ENCODE measurements around the gene PISD.

Gene PISD

GRCh38 chr22:31584804-31585160 is 77.2 kb downstream of the PISD start:
- H3K4me3 ChIP-seq (ENCODE audit: low read depth, low read length, poor library complexity, severe bottlenecking): no peak overlapping the region
- H3K4me2 ChIP-seq (ENCODE audit: low read length): no peak overlapping the region
- TF ChIP-seq, protein P1, sequence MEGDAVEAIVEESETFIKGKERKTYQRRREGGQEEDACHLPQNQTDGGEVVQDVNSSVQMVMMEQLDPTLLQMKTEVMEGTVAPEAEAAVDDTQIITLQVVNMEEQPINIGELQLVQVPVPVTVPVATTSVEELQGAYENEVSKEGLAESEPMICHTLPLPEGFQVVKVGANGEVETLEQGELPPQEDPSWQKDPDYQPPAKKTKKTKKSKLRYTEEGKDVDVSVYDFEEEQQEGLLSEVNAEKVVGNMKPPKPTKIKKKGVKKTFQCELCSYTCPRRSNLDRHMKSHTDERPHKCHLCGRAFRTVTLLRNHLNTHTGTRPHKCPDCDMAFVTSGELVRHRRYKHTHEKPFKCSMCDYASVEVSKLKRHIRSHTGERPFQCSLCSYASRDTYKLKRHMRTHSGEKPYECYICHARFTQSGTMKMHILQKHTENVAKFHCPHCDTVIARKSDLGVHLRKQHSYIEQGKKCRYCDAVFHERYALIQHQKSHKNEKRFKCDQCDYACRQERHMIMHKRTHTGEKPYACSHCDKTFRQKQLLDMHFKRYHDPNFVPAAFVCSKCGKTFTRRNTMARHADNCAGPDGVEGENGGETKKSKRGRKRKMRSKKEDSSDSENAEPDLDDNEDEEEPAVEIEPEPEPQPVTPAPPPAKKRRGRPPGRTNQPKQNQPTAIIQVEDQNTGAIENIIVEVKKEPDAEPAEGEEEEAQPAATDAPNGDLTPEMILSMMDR (IDR thresholded peaks at IDR 0.05; ENCODE audit: low read length): no peak
- no peak for TF ChIP-seq EZH2 (IDR thresholded peaks at IDR 0.05; ENCODE audit: borderline replicate concordance, low read length)
- no peak overlapping the region for H2AFZ ChIP-seq (ENCODE audit: low read length)
- no peaks in the 10 kb centered on the region for H3K9me3 ChIP-seq (ENCODE audit: low read length)
- no peak overlapping the region for H3K27ac ChIP-seq (ENCODE audit: low read depth, low read length, poor library complexity, severe bottlenecking)
- no peaks in the 10 kb centered on the region for H4K20me1 ChIP-seq (ENCODE audit: insufficient read depth, low read length)
- H3K27me3 ChIP-seq (ENCODE audit: insufficient read depth, low read length): no peaks in the 10 kb centered on the region
- H3K79me2 ChIP-seq (ENCODE audit: insufficient read depth, low read length): no peaks in the 10 kb centered on the region
- H3K36me3 ChIP-seq (ENCODE audit: insufficient read depth, low read length): peaks cover 85% of the 10 kb centered on the region
- no peaks in the 10 kb centered on the region for H3K4me1 ChIP-seq (ENCODE audit: insufficient read depth, low read length, severe bottlenecking)
- H3K9me2 ChIP-seq (ENCODE audit: low read depth, low read length): no peaks in the 10 kb centered on the region
- H3K9ac ChIP-seq (ENCODE audit: low read length): no peak overlapping the region
- no peaks in the 10 kb centered on the region for H3F3A ChIP-seq (ENCODE audit: insufficient read depth, low read length)

GRCh38 chr22:31583861-31584485 is 78.0 kb downstream of the PISD start:
- Histone ChIP-seq H3K36me3 (ENCODE audit: insufficient read depth, low read length) (peaks cover 82% of the 10 kb centered on the region), H3K9me2 (ENCODE audit: low read depth, low read length) (no peaks in the 10 kb centered on the region), H3K4me2 (ENCODE audit: low read length) (no peak overlapping the region), H3K27ac (ENCODE audit: low read depth, low read length, poor library complexity, severe bottlenecking) (no peak overlapping the region), H3K79me2 (ENCODE audit: insufficient read depth, low read length) (no peaks in the 10 kb centered on the region), H3K4me3 (ENCODE audit: low read depth, low read length, poor library complexity, severe bottlenecking) (no peak overlapping the region), H3K9ac (ENCODE audit: low read length) (no peak overlapping the region), H3F3A (ENCODE audit: insufficient read depth, low read length) (no peaks in the 10 kb centered on the region), H2AFZ (ENCODE audit: low read length) (no peak overlapping the region), H3K9me3 (ENCODE audit: low read length) (no peaks in the 10 kb centered on the region), H3K27me3 (ENCODE audit: insufficient read depth, low read length) (no peaks in the 10 kb centered on the region), H3K4me1 (ENCODE audit: insufficient read depth, low read length, severe bottlenecking) (no peaks in the 10 kb centered on the region), H4K20me1 (ENCODE audit: insufficient read depth, low read length) (no peaks in the 10 kb centered on the region)
- no peak for TF ChIP-seq EZH2 (IDR thresholded peaks at IDR 0.05; ENCODE audit: borderline replicate concordance, low read length)
- TF ChIP-seq, protein P1 (IDR thresholded peaks at IDR 0.05; ENCODE audit: low read length): no peak

GRCh38 chr22:31579835-31580242 is 82.2 kb downstream of the PISD start:
- Histone ChIP-seq H3K79me2 (ENCODE audit: insufficient read depth, low read length) (no peaks in the 10 kb centered on the region), H3K4me1 (ENCODE audit: insufficient read depth, low read length, severe bottlenecking) (no peaks in the 10 kb centered on the region)

More at GRCh38 chr22:31579835-31580242, 82.2 kb downstream of the PISD start:
- no peak overlapping the region for H3K27ac ChIP-seq (ENCODE audit: low read depth, low read length, poor library complexity, severe bottlenecking)
- no peak overlapping the region for H3K4me3 ChIP-seq (ENCODE audit: low read depth, low read length, poor library complexity, severe bottlenecking)
- no peaks in the 10 kb centered on the region for H3K27me3 ChIP-seq (ENCODE audit: insufficient read depth, low read length)
- no peaks in the 10 kb centered on the region for H3K9me3 ChIP-seq (ENCODE audit: low read length)
- no peak overlapping the region for H3K9ac ChIP-seq (ENCODE audit: low read length)
- TF ChIP-seq EZH2 (IDR thresholded peaks at IDR 0.05; ENCODE audit: borderline replicate concordance, low read length): no peak
- TF ChIP-seq, protein P1 (IDR thresholded peaks at IDR 0.05; ENCODE audit: low read length): no peak
- H3F3A ChIP-seq (ENCODE audit: insufficient read depth, low read length): no peaks in the 10 kb centered on the region
- no peak overlapping the region for H2AFZ ChIP-seq (ENCODE audit: low read length)
- no peaks in the 10 kb centered on the region for H4K20me1 ChIP-seq (ENCODE audit: insufficient read depth, low read length)
- H3K36me3 ChIP-seq (ENCODE audit: insufficient read depth, low read length): peaks cover 78% of the 10 kb centered on the region
- H3K4me2 ChIP-seq (ENCODE audit: low read length): no peak overlapping the region
- no peaks in the 10 kb centered on the region for H3K9me2 ChIP-seq (ENCODE audit: low read depth, low read length)
